IPS-NIHi7 (cell line): ENCODE measurements around the gene KCTD3.

Experiments used
- DNase-seq: peaks from one replicate; pipeline ENCODE4 v3.0.0; 2012; ENCODE audit warnings: mixed read lengths; ENCODE audit errors: extremely low spot score

Gene KCTD3

DNA sequence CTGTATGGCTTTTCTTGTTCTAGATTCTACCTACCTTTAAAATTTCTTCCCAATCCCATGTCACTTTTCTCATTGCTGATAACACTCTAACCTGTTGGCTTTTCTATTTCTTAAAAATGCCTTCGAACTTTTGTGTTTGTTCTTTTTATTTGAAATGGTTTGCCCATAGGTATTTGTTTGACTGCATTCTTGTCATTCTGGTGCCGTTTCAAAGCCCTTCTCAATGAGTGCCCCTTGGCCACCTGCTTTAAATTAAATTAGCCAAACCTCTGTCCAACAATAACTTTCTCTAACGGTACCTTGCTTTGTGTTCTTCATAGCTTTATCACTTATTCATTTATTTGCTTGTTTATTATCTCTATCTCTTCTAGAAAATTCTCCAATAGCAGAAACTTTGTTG, 38.9 kb downstream of the KCTD3 start:
- DNase-seq, result no peak

DNA sequence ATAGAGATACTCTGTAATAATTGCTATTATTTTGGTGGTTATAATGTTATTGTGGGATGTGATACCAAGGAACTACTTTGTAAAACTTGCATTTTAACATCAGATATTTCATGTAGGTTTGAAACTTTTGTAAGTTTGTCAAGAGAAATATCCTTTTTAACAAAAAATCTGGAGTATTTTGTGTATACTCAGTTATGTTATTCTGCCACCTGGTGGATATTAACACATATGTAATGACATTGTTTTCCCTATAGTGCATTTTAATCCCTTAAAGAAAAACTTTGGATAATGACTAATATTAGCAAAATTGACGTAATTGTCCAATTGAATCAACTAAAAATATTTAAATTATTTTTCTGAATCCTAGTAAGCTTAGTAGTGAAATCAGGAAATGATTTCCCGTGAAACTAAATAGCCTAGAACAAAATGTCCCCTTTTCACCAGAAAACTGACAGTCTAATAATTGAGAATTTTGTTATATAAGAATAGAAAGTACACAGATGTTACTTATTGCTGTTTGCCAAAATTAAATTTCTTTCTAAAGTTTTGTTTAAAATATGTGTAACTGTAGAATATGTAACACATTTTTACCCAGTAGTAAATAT, 39.6 kb downstream of the KCTD3 start:
- DNase-seq, result no peak

DNA sequence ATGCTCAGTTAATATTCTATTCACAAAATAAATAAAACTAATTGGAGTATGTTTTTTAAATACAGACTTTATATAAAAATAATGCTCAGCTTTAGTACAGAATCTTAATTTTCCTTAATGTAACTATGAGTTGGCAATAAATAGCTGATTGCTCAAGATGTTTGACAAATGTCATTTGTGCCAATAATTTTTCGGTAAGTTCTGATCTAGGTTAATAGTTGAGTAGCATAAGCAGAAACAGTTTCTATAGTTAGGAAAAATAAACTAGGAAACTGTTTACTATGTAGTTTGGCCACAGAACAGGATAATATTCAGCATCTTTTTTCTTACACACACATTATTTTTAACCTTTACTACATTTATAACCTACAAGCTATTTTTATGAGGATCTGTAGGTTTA, 40.3 kb downstream of the KCTD3 start:
- DNase-seq, result no peak

DNA sequence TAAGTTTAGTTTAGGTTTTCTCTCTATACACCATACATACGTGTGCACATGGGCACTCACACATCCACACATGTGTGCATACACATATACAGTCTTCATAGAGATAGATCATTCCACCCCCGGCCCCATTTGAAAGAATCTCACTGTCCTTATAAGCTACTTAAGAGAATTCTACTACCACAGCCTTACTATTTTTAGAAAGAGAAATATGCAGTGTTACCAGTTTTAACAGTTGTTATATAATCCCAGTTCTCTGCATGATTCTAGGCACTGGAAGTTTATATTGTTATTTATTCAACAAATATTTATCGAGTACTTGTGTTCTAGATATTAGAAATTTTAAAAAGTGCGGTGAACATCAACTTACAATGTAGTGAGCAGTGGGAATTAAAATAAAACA, 41.5 kb downstream of the KCTD3 start:
- DNase-seq, result no peak

DNA sequence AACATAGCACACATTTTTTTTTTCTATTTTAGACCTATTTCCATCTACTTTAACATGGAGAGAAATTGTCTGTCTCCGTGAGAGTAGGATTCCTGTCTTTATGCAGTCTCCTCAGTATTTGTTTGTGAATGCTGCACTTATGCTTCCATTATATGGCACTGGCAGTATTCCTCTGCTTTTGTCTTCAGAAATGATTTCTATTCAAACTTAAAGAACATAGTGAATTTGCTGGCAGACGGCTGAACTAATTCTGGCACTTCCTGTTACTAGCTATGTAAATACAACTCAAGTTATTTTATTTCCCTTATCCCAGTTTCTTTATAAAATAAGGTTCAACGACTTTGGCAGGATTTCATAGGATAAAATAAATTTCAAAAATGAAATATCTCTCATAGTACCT, 45.3 kb downstream of the KCTD3 start:
- DNase-seq, result no peak

DNA sequence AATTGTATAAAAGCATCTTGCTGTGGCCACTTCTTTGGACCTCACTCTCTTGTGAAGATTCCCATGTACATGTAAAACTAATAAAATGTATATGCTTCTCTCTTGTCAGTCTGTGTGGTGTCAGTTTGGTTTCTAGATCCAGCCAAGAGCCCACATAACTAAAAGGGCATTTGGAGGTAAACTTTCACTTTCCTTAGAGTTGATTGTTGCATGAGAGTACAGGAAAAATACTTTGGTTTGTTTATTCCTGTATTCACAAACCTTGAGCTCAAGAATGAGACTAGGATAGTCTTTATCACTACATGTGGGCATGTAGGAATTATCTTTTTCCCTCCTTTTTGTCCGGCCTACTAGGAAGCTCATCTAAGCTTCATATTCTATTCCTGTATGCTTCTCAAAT, 50.9 kb downstream of the KCTD3 start:
- DNase-seq, result no peak

DNA sequence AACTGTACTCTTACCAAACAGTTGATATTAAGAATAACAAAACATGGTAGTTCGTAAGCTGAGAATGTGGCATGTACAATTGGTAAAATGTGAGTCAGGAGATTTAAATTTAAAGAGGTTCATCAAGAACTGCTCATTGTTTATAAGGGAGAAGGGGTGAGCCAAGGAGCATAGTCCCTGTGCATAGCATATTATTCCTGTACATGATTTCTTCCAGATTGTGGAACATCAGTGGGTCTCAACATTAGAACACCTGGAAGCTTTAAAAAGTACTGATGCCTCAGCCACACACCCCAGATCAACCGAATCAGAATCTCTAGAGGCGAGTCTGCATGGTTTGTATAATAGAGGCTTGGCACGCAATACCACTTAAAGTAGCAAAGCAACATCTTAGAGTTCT, 56.1 kb downstream of the KCTD3 start:
- no peak for DNase-seq

DNA sequence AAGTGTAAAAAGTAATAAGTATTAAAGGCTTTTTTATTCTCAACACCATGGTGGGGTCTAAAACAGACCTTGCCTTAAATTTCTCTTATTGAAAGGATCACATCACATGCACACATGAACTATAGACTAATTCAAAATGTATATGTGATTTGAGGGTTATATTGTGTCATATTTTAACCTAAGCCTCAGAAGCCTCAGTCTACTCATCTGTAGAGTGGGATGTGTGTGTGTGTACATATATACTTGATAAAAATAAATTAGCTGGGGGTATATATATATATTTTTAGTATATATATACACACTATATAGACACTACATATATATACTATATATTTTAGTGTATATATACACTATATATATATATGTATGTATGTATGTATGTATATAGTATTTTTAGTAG, 58.8 kb downstream of the KCTD3 start:
- no peak for DNase-seq

DNA sequence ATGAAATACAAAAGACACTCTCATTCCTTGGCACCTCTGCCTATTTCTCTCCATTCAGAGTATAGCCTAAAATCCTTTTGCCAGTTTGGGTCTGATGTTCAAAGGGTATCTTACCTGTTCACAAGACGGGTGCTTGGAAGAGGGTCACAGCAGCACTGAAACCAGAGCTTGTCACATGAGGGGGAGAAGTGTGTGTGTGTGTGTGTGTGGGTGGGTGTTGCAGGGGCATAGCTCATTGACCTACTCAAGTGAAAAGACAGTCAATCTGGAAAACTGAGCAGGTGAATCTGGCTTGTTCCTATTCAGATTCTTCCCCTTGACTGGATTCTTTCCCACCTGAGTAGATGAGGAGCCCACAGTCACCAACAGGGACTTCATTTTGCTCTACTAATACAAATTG, 63.9 kb downstream of the KCTD3 start:
- no peak for DNase-seq

DNA sequence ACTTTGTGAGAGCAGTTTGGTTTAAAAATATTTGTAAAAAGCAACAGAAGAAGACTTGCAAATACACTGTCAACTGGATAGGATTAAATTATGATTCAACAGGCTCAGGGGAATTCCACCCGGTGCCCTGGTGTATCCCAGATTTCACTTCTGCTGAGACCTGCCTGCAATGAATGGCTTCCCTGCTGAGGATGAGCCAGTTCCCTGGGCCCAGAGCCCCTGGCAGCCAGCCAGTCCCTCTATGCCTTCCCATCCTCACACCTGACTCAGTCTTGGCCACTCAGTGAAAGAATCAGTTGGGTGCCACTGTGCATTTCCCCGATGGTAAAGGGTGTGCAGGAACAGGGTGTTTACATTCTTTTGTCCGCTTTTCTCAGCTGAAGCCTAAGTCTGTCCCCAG, 64.4 kb downstream of the KCTD3 start:
- no peak for DNase-seq

DNA sequence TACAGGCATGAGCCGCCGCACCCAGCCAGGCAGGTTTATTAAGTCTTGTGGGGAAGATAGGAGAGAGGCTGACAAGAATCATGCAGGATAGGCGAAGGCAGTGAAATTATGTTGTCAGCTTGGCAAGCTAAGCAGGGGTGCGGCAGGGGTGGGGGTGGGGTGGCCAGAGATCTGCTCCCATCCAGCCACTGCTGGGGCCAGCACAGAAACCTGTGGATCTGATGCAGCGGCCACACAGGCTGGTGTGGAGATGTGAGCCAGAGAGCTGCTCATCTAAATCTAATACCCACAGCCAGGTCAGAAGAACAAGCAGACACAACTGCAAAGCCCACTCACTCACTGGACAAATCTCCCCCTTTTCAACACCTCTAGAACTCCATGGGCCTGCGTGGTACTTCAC, 68.7 kb downstream of the KCTD3 start:
- no peak for DNase-seq

DNA sequence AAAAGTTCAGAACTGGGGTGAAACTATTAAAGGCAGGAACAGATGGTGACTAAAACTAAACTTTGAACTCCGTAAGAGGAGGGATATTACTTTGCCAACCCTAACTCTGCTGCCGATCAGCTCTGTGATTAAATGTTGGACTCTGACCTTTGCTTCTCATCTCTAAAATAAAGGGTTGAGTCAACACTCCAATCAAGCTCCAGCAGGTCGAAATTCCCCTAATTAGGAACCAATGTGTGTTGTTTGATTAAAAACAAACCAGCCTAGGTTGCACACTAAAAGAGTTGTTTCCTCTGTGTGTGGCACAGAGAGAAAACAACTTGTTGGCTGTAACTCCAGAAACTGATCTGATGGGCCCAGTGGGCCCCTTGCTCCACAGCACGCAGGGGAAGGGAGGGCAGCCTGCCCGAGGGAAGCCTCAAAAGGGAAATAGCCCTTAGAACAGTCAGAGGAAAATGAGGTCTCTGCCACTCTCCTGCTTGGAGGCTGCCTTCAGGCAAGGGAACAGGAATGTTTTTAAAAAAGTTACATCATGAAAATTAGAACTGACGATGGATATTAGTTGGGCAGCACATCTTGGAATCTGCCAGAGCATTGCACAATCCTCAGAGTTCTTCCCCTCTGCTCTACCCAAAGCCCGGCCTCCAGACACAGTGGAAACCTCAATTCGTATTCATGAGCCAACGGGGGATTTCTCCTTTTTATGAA, 69.3 kb downstream of the KCTD3 start:
- DNase-seq, result no peak

DNA sequence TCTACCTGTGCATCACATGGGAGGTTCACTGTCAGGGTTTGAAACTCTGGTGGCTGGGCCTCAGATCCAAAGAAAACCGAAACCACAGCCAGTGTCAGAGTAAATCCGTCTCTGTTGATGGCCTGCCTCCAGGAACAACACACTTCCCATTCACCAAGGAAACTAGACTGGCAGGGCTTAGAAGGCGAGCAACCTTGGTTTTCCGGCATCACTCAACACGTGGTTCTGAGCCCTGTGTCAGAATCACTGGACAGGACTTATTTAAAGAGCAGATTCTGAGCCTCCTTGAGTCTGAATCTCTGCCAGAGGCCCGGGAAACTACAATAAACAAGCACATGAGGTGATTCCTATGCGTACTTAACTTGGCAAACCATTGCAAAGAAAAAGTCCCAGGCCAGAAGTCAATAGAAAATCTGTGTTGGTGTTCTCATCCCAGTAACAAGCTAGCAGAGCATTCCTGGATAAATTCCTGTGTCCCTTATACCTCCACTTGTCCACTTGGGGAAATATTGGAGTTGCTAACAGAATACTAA, 70.0 kb downstream of the KCTD3 start:
- no peak for DNase-seq

DNA sequence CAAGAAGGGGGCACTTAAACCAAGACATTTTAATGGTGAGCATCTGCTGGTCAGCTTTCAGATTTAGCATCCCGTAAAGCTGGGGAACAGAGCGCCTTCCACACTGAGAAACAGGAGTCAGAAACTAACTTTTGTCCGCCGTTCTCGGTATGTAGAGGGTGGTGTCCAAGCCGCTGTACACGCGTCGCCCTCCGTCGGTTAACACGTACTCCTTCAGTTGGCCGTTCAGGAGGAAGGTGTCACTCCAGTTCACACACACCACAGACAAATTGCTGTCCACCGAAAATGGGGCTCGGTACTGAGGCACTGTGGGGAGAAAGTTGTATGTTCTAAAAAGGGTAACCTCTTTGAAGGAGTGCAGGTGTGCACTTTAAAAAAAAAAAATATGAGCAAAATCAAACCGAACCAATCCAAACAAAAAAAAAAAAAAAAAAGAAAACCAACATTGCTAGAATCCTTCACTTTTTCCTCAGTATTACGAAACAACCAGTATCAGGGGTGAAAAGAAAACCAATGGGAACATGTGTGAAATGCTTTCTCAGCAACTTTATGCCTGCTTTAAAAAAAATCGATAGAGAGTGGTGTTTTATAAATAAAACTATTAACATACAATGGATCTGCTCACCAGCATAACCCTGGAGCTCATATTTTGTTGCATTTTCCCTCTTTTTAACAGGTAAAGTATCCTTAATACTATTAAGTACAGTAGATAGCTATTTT, 73.5 kb downstream of the KCTD3 start:
- DNase-seq, result no peak

DNA sequence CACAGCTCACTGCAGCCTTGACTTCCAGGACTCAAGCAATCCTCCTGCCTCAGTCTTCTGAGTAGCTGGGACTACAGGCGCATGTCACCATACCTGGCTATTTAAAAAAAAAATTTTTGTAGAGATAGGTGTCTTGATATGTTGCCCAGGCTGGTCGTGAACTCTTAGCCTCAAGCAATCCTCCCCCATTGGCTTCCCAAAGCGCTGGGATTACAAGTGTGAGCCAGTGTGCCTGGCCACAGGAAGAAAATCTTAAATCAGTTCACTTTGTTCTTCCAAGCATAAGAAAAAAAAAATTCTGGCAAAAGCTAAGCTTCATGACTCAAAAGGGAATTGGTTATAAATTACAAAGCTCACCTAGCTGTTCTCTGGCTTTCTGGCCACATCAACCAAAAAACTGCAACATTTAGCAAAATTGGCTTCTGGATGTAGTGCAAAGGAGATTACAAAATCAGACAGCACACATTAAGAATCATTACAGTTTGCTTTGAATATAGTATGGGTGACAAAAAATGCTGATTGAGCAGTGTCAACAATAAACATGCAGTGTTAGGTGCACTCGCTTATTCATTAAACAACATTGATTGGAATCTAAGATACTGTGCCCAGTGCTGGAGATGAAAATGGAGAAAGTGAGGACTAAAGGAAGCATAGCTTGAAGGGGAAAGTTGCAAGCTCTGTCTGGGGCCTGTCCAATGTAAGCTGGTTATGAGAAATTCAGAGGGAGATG, 76.7 kb downstream of the KCTD3 start:
- no peak for DNase-seq

DNA sequence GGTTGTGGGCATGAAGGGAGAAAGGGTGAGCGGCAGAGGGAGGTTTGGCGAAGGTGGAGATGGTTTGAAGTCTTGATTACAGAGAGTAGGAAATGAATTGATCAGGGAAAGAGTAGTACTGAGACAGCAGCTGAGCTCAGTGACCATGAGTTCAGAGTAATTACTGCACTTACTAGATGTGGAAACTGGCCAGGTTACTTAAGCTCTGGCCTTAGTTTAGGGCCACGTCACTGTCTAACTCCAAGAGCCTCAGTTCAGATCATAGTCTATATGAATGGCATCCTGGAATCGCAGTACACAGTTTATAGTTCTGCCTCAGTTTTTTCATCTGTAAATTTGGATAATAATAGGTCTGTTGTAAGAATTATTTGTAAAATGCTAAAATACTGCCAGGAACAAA, 78.1 kb downstream of the KCTD3 start:
- DNase-seq, result no peak

DNA sequence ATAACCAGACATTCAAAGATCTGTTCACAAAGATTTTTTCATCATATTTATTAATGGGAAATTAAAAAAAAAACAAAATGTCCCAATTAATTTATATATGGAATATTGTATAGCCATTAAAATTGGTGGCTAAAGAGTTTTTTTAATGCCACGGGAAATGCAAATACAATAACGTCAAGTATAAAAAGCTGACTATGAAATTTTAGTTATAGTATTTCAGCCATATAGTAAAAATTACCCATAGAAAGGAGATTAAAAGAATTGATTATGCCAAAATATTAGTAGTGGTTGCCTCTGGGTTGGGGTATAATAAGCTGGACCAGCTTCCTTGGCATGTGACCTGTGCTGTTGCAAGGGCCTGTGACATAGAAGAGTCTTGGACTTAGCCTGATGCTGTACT, 78.8 kb downstream of the KCTD3 start:
- no peak for DNase-seq

DNA sequence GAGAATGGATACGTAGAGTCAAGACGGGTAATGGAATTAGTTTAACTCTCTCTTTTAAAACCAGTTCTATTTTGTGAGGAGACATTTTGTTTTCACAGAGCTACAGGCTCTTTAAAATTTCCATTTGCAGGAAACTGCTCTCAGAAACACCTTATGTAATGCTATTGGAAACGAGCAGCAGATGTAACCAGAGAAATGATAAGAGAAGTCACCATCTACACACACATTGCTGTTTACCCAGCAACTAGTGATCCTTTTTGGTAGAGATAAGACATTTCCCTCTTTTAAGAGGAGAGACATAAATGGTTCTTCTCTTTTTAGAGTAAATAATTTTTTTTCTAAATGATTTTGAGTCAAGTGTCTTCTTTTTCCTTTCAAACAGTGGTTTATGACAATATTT, 80.6 kb downstream of the KCTD3 start:
- DNase-seq, result no peak

DNA sequence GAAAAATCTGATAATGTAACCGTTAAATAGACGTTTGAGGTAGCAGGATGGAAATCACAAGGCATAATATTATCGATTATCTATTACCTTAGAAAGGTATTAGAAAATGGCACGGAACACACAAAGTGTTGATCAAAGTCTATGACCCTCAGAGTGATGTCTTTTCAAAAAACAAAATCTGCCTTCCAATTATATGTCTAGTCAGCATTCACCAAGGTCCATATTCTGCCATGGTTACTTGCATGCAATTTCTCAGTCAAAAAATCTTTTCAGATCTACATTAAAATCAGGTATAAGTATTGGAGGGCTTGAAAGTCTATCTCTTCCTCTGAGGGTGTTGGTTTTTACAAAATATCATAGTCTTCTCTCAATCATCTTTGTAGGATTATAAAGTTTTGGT, 81.9 kb downstream of the KCTD3 start:
- DNase-seq, result no peak

DNA sequence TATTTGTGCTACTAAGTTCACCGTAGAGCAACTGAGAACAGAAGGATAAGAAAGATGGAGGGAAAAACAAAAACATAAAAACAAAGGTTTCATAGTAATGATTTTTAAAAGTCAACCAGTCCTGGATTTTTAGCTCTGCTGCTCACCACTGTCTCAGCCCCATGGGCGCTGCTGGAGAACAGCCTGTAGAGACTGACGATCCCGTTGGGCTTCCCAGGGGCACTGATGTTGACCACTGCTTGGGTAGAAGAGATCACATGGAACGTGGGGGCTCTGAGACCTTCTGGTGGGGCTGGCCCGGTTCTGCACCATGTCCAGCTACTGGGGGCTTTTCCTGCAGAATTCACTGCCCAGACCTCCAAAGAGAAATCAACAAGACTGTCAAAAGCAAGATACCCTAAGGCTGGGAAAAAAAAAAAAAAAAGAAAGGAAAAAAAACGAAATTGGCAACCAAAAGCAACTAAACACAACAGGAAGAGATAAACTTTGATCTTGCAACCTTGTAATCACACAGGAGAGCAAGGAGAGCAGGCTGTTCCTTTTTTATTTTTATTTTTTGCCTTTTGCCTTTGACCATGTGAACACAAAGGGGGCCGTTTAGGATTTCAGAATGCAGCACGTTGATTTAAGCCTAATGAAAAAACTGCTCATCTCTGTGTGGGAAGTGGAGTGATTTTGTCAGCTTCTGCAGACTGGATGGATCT, 83.5 kb downstream of the KCTD3 start:
- no peak for DNase-seq

DNA sequence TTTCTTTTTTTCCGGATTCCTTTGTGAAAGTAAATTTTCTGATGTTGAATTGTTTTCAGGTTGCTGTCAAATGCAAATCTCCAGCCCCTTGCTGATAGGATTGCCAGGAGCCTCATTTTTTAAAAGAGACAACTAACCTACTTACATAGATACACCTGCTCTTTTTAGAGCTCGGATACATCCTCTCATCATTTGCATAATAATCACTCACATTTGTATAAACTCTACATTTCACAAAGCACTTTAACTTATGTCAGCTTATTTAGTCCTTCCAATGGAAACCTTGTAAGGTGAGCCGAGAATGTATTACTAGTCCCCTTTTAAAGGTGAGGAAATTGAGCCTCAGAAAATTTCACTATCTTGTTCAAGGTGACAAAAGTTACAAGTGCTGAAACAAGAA, 84.8 kb downstream of the KCTD3 start:
- no peak for DNase-seq

DNA sequence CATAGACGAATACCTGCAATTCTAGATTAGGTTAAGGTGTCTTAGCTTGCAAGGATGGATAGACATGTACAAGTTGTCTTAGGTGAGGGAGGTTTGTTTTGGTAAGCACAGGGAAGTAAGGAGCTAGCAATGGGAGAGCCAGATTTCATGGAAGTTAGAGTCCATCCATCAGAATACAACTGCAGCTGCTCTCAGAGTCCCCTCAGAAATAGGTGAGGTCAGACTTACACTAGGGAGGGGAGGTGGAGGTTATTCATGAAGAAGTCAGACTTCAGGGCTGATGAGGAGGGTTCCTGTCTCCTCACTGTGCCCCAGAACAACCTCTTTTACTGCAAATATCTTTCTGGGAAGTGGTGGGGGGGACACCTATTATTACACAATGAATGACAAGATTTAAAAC, 85.3 kb downstream of the KCTD3 start:
- no peak for DNase-seq
